AG04449 (cell line): ENCODE measurements around the gene MRTFA.

Experiments
- CTCF ChIA-PET: fragments of 350-600 bp; formaldehyde crosslinking; extraction: SDS; loops from one replicate; lab custom pipeline; 2021; ENCODE audit warnings: antibody characterized with exemption; lab: Yijun Ruan, JAX
- POLR2A ChIA-PET: fragments of 400-600, 350-600 bp; formaldehyde crosslinking; extraction: SDS; loops from one replicate; lab custom pipeline; 2020; ENCODE audit warnings: antibody characterized with exemption, inconsistent platforms; lab: Yijun Ruan, JAX
- DNase-seq: peaks from one replicate; pipeline ENCODE4 v3.0.0-alpha.2; 2010; ENCODE audit warnings: low read depth, low spot score
- H3K4me3 ChIP-seq: 2 replicates; pipeline ENCODE4 v1.5.1; 2011; ENCODE audit warnings: low read depth, mild to moderate bottlenecking, control low read depth, low read length
- CTCF ChIP-seq: IDR thresholded peaks from one replicate; pipeline ENCODE4 v1.5.1; 2011; ENCODE audit warnings: mild to moderate bottlenecking, moderate library complexity, low read length, control low read depth, inconsistent platforms; ENCODE audit not compliant: insufficient read depth; ENCODE audit errors: missing control alignments

Gene MRTFA

GRCh38 chr22:40526960-40527359 is 109.6 kb downstream of the MRTFA start:
- CTCF ChIA-PET, result interaction anchor here (0.7 to 5.1 kb wide), 10 partner anchors 10 to 157 kb away, joined by 3 to 86 read pairs (median 10); partner anchors contain the start of gene MRTFA
- DNase-seq, result no peak
- POLR2A ChIA-PET, result interaction anchor here (0.6 kb wide), 2 partner anchors 38 to 51 kb away, joined by 3 read pairs; no protein-coding TSS in a partner anchor
- no peak for TF ChIP-seq CTCF
- H3K4me3 ChIP-seq, result no peak overlapping the region

- DNase-seq, result no peak
- no peak overlapping the region for H3K4me3 ChIP-seq
- peak; percentile 59 for TF ChIP-seq CTCF
- ChIA-PET POLR2A (interaction anchor here (1.4 kb wide), 1 partner anchor 13 kb away, joined by 5 read pairs; no protein-coding TSS in a partner anchor), CTCF (interaction anchor here (0.7 to 5.1 kb wide), 30 partner anchors 8 to 374 kb away, joined by 3 to 86 read pairs (median 4); partner anchors contain the start of gene MRTFA)
Observed at GRCh38 chr22:40525250-40525884, 111.2 kb downstream of the MRTFA start.

GRCh38 chr22:40524392-40525249 is 111.9 kb downstream of the MRTFA start:
- CTCF ChIA-PET, result interaction anchor here (0.5 to 5.1 kb wide), 33 partner anchors 8 to 547 kb away, joined by 3 to 86 read pairs (median 4); partner anchors contain the start of gene MRTFA
- TF ChIP-seq CTCF, result peak; percentile 24
- POLR2A ChIA-PET, result interaction anchor here (1.4 to 1.5 kb wide), 2 partner anchors 9 to 12 kb away, joined by 5 read pairs; no protein-coding TSS in a partner anchor
- H3K4me3 ChIP-seq, result no peak overlapping the region
- no peak for DNase-seq

GRCh38 chr22:40522141-40522540 is 114.4 kb downstream of the MRTFA start:
- ChIA-PET CTCF (interaction anchor here (0.7 to 1.5 kb wide), 3 partner anchors 9 to 124 kb away, joined by 3 to 6 read pairs (median 5); no protein-coding TSS in a partner anchor), POLR2A (no interaction called here)
- no peak overlapping the region for H3K4me3 ChIP-seq
- TF ChIP-seq CTCF, result no peak
- no peak for DNase-seq

- H3K4me3 ChIP-seq, result no peak overlapping the region
- CTCF ChIA-PET, result interaction anchor here (0.9 to 3.6 kb wide), 5 partner anchors 10 to 128 kb away, joined by 3 to 15 read pairs (median 5); no protein-coding TSS in a partner anchor
- TF ChIP-seq CTCF, result no peak
- POLR2A ChIA-PET, result no interaction called here
- no peak for DNase-seq
Observed at GRCh38 chr22:40521046-40521445, 115.5 kb downstream of the MRTFA start.

- no peak overlapping the region for H3K4me3 ChIP-seq
- CTCF ChIA-PET, result interaction anchor here (0.9 to 3.6 kb wide), 5 partner anchors 84 to 129 kb away, joined by 3 to 15 read pairs (median 5); no protein-coding TSS in a partner anchor
- POLR2A ChIA-PET, result no interaction called here
- no peak for TF ChIP-seq CTCF
- no peak for DNase-seq
Observed at GRCh38 chr22:40520562-40520961, 116.0 kb downstream of the MRTFA start.
